ENCODE measurements around the gene RIPOR3.
A peak's percentile ranks its signal among the peaks of the same experiment; 100 is the strongest.
"Not testable (repeated sequence)": the region's sequence is repeated elsewhere in the genome, so short reads cannot be mapped to it uniquely, and the experiment has no call there.

The RIPOR3 gene

GRCh38 chr20:50628853-50629669, 62.3 kb downstream of the RIPOR3 start:
- DNase-seq, result no peak

- no peak for DNase-seq
Observed at GRCh38 chr20:50628332-50628731, 63.0 kb downstream of the RIPOR3 start.

GRCh38 chr20:50627747-50628146, 63.6 kb downstream of the RIPOR3 start:
- no peak for DNase-seq

- peak; percentile 74 for DNase-seq
Observed at GRCh38 chr20:50625986-50626677, 65.2 kb downstream of the RIPOR3 start.

GRCh38 chr20:50624351-50625016, 66.9 kb downstream of the RIPOR3 start:
- DNase-seq, result peak; percentile 72

- DNase-seq, result no peak
Observed at GRCh38 chr20:50621068-50621665, 70.2 kb downstream of the RIPOR3 start.

GRCh38 chr20:50620459-50620858, 70.9 kb downstream of the RIPOR3 start:
- DNase-seq, result not testable (repeated sequence)

GRCh38 chr20:50618537-50618936, 72.8 kb downstream of the RIPOR3 start:
- DNase-seq, result no peak

DNA sequence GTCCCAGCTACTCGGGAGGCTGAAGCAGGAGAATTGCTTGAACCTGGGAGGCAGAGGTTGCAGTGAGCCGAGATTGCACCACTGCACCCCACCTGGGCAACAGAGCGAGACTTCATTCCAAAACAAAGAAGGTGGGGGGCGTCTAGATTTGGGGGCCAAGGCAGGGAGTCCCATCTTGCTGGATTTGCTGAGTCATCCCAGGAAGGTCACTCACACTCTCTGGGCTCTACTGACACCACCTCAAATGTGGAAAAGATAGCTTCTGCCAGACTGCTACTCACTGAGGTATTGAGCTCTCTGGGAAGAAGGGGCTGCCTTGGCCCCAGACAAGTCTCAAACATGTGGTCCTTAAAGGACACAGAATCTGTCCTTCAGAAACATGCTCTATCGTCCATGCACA, 74.3 kb downstream of the RIPOR3 start:
- DNase-seq, result no peak

GRCh38 chr20:50615407-50615806, 75.9 kb downstream of the RIPOR3 start:
- DNase-seq, result no peak

GRCh38 chr20:50613438-50614169, 77.7 kb downstream of the RIPOR3 start:
- no peak for DNase-seq

DNA sequence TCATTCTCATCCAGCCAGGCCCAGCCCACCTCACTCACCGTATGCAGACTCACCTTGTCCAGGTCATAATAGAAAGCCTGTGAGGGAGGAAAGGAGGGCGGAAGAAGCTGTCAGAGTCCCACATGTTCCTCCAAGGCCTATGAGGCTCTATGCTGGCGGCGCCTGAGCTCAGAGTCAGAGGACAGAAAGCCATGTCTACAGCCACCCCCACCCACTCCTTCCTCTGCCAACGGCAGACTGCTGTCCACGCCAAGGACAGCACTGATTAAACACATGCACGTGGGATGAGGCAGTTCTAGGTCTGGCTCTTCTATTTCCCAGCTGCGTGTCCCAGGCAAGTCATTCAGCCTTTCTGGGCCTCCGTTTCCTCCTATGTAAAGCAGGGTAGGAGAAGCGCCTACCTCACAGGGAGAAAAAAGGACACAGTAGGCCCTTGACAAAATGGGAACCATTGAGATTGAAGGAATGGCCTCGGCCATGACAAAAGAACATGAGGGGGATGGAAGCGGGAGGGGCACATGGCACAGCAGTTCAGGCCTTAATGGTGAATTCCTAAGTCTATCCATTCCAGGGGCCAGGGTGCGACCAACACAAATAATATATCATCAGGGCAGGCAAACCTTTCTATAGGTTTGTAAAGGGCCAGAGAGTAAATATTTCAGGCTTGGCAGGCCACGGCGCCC, 80.1 kb downstream of the RIPOR3 start:
- DNase-seq, result no peak

GRCh38 chr20:50610212-50610718, 81.1 kb downstream of the RIPOR3 start:
- DNase-seq, result no peak

DNA sequence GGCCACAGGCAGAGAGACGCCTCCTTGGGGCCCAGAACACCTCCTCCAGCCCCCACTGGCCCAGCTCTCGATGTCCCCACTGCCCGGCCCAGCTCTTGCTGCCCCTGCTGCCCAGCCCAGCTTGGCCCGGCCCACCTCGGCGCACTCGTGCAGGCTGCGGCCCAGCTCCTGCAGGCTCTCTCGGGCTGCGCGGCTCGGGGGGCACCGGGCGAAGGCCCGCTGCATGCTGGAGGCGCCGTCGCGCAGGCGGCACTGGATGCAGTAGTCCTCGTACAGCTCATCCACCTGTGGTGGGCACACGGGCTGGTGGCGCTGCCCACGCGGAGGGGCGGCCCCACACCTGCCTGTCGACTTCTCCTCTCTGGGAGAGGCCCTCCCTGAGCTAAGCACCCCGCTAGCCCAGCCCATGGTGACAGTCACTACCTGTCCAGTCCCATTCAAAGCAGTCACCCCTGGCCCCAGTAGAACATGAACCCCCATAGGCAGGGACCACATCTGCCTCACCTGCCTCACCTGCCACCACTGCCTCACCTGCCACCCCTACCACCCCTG, 81.8 kb downstream of the RIPOR3 start:
- no peak for DNase-seq

GRCh38 chr20:50608750-50609104, 82.6 kb downstream of the RIPOR3 start:
- no peak for DNase-seq

DNA sequence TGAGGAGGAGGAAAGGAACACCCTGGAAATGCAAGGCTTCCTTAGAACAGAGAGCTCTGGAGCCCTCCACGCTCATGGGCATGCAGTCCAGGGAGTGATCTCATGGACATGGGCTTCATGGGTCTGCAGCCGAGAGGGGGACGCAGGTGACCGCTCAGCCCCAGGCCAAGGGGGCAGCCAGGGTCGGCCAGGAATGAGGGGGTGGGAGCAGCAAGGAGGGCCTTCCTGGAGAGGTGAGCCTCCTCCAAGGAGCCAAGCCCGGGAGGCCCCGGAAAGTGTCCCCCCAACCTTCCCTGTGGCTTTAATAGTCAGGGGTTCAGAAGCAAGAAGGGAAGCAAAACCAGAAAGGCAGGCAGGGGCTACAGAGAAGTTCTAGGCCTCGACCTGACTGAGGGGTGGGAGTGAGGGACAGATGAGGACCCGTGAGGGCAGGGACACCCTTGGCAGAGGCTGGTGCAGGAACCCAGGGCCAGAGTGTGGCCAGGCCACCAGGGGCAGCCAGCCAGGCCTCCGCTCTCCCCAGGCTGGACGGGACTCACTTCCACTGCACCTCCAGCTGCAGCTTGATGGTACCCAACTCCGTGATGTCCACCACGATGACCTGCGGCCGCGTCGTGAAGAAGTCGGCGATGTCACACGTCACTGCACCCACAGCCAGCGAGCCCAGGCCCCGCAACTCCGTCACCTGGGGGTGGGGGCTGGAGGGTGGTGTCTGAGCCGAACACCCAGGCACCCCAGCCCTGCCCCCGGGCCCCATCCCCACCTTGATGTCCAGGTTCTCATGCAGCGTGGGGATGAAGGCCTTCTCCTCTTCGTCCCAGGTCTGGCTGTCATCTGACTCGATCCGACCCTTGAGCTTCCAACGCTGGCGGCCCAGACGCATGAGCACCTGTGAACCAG, 83.2 kb downstream of the RIPOR3 start:
- no peak for DNase-seq

DNA sequence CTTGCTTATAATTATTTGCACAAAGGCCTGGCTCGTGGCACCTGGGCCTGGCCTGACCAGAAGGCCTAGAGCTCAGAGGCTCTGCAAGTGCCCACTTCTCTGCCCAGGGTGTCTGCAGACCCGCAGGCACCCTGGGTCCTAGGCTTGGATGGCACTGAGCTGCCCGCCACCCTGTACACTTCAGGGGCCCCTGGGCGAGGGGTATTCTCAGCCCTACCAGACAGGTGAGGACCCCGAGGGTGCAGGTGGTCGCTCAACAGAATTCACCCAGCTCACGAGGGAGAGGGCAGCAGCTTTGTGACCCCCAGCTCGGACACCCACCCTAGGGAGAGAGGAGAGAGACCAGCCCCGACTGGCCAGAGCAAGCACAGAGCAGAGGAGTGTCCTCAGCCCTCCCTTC, 83.9 kb downstream of the RIPOR3 start:
- no peak for DNase-seq

GRCh38 chr20:50605136-50605535, 86.2 kb downstream of the RIPOR3 start:
- DNase-seq, result no peak

GRCh38 chr20:50604451-50604850, 86.9 kb downstream of the RIPOR3 start:
- no peak for DNase-seq

- DNase-seq, result no peak
Observed at GRCh38 chr20:50602432-50603088, 88.8 kb downstream of the RIPOR3 start.
